ENCODE results near the gene SVOPL. TPM values are rescaled to one million over a fixed set of nuclear protein-coding genes. Genes with fewer than 3 reads are reported as not detected.

The SVOPL gene
- total RNA-seq, 1 donor from 2014 or later: 0.09 TPM

DNA sequence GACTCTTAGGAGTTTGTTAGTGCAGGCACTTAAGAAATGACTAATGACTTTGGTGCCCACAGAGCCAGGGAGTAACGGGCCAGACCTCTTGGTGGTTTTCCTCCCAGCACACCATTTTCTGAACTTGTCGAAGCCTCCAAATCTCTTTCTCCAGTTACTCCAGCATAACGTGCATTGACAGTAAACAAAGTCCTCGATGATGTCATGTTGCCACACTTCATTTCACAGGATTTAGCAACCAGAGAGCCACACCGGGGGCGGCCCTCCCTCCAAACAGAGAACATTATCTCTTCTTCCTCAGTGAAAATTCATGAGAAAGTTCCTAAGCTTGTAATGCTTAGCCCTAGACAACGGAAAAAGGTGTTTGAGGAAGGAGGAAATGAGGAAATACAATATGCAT, 4.0 kb upstream of the SVOPL start:
- Mint-ChIP-seq H3K9me3 (no peaks in the 10 kb centered on the region), H3K27ac (no peak overlapping the region), H3K27me3 (ENCODE audit: insufficient read depth, low read depth) (peaks cover 2% of the 10 kb centered on the region), H3K36me3 (no peaks in the 10 kb centered on the region), H3K4me1 (peaks cover 7% of the 10 kb centered on the region), H3K4me3 (no peak overlapping the region)
- H3K27me3 ChIP-seq: no peaks in the 10 kb centered on the region
- H4K20me1 ChIP-seq (ENCODE audit: low read depth): no peaks in the 10 kb centered on the region
- no peak overlapping the region for H3K9ac ChIP-seq
- H2AFZ ChIP-seq (replicated peaks): no peak overlapping the region
- no peak overlapping the region for H3K4me2 ChIP-seq
- no peak for DNase-seq (ENCODE audit: low spot score)
- H3F3A ChIP-seq (ENCODE audit: low read depth): no peaks in the 10 kb centered on the region
- TF ChIP-seq, protein P1, sequence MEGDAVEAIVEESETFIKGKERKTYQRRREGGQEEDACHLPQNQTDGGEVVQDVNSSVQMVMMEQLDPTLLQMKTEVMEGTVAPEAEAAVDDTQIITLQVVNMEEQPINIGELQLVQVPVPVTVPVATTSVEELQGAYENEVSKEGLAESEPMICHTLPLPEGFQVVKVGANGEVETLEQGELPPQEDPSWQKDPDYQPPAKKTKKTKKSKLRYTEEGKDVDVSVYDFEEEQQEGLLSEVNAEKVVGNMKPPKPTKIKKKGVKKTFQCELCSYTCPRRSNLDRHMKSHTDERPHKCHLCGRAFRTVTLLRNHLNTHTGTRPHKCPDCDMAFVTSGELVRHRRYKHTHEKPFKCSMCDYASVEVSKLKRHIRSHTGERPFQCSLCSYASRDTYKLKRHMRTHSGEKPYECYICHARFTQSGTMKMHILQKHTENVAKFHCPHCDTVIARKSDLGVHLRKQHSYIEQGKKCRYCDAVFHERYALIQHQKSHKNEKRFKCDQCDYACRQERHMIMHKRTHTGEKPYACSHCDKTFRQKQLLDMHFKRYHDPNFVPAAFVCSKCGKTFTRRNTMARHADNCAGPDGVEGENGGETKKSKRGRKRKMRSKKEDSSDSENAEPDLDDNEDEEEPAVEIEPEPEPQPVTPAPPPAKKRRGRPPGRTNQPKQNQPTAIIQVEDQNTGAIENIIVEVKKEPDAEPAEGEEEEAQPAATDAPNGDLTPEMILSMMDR (IDR thresholded peaks at IDR 0.05): no peak
- TF ChIP-seq EZH2phosphoT487 (IDR thresholded peaks at IDR 0.05): no peak
- TF ChIP-seq EZH2 (IDR thresholded peaks at IDR 0.05): no peak
- H3K9me3 ChIP-seq (ENCODE audit: low read depth): no peaks in the 10 kb centered on the region
- H3K4me3 ChIP-seq: no peak overlapping the region
- no peaks in the 10 kb centered on the region for H3K79me2 ChIP-seq (ENCODE audit: low read depth)
- H3K4me1 ChIP-seq: no peaks in the 10 kb centered on the region
- no peaks in the 10 kb centered on the region for H3K36me3 ChIP-seq
- H3K27ac ChIP-seq: no peak overlapping the region

DNA sequence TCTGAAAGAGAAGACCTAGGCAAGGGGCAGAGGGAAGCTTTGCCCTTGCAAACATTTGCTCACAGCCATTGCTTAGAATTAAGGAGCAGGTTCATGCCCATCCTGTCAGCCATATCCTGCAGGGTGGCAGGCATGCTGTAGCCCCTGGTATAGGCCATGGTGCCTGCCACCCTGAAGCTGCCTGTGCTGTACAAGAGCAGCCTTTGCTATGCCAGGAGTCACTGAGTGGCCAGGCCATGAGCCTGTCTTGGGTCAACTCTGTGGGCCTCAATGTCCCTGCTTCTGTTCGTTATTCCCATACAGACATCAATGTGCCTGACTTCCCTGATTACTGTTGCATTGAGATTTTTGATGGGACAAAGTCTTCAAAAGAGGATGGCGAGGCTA, 368 bp upstream of the SVOPL start:
- H3K4me3 ChIP-seq: no peak overlapping the region
- no peaks in the 10 kb centered on the region for H3K36me3 ChIP-seq
- Mint-ChIP-seq H3K27me3 (ENCODE audit: insufficient read depth, low read depth) (peaks cover 5% of the 10 kb centered on the region), H3K4me1 (peaks cover 7% of the 10 kb centered on the region), H3K9me3 (no peaks in the 10 kb centered on the region), H3K27ac (no peak overlapping the region), H3K4me3 (no peak overlapping the region), H3K36me3 (no peaks in the 10 kb centered on the region)
- TF ChIP-seq, protein P1 (IDR thresholded peaks at IDR 0.05): no peak
- TF ChIP-seq EZH2 (IDR thresholded peaks at IDR 0.05): no peak
- TF ChIP-seq EZH2phosphoT487 (IDR thresholded peaks at IDR 0.05): no peak
- H2AFZ ChIP-seq (replicated peaks): no peak overlapping the region
- no peaks in the 10 kb centered on the region for H3K9me3 ChIP-seq (ENCODE audit: low read depth)
- H3K4me1 ChIP-seq: no peaks in the 10 kb centered on the region
- H4K20me1 ChIP-seq (ENCODE audit: low read depth): no peaks in the 10 kb centered on the region
- H3F3A ChIP-seq (ENCODE audit: low read depth): no peaks in the 10 kb centered on the region
- H3K27me3 ChIP-seq: no peaks in the 10 kb centered on the region
- no peaks in the 10 kb centered on the region for H3K79me2 ChIP-seq (ENCODE audit: low read depth)
- no peak overlapping the region for H3K9ac ChIP-seq
- DNase-seq (ENCODE audit: low spot score): no peak
- no peak overlapping the region for H3K4me2 ChIP-seq
- no peak overlapping the region for H3K27ac ChIP-seq

DNA sequence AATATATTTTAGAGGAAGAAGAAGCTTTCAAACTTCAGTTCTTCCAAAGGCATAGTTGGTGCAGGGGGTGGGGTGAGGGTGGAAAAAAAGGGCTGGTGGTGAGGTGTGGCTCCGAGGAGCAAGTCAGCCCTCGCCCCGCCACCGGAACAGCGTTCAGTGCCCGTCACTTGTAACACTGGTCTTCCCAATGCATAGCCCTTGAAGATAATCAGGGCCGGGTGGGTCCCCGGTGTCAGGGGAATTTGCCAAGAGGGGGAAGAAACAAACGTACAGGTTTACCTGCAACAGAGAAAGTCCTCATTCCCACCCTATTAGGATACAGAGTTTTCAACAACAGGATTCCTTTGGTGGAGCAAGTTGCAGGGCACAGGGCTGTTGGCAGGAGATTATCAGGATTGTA, 1.5 kb downstream of the SVOPL start:
- H3K27me3 Mint-ChIP-seq (ENCODE audit: insufficient read depth, low read depth): peaks cover 8% of the 10 kb centered on the region
- no peak for DNase-seq (ENCODE audit: low spot score)
- H3K4me3 ChIP-seq: no peak overlapping the region
- no peak overlapping the region for H3K27ac ChIP-seq
- TF ChIP-seq EZH2 (IDR thresholded peaks at IDR 0.05): no peak
- TF ChIP-seq EZH2phosphoT487 (IDR thresholded peaks at IDR 0.05): no peak
- TF ChIP-seq, protein P1 (IDR thresholded peaks at IDR 0.05): no peak
- no peaks in the 10 kb centered on the region for H4K20me1 ChIP-seq (ENCODE audit: low read depth)
- H3K4me2 ChIP-seq: no peak overlapping the region
- no peaks in the 10 kb centered on the region for H3K4me1 ChIP-seq
- no peak overlapping the region for H3K9ac ChIP-seq
- H2AFZ ChIP-seq (replicated peaks): no peak overlapping the region
- H3F3A ChIP-seq (ENCODE audit: low read depth): no peaks in the 10 kb centered on the region
- peaks cover 4% of the 10 kb centered on the region for H3K4me1 Mint-ChIP-seq
- H3K9me3 ChIP-seq (ENCODE audit: low read depth): no peaks in the 10 kb centered on the region
- no peak overlapping the region for H3K27ac Mint-ChIP-seq
- no peaks in the 10 kb centered on the region for H3K36me3 Mint-ChIP-seq
- no peaks in the 10 kb centered on the region for H3K79me2 ChIP-seq (ENCODE audit: low read depth)
- no peaks in the 10 kb centered on the region for H3K36me3 ChIP-seq
- H3K4me3 Mint-ChIP-seq: no peak overlapping the region
- H3K9me3 Mint-ChIP-seq: no peaks in the 10 kb centered on the region
- no peaks in the 10 kb centered on the region for H3K27me3 ChIP-seq

Data from neural progenitor cell (in vitro differentiated cells).